Measurements from ENCODE around the gene BLOC1S6.
"Not testable (repeated sequence)": the region's sequence is repeated elsewhere in the genome, so short reads cannot be mapped to it uniquely, and the experiment has no call there.

DNA sequence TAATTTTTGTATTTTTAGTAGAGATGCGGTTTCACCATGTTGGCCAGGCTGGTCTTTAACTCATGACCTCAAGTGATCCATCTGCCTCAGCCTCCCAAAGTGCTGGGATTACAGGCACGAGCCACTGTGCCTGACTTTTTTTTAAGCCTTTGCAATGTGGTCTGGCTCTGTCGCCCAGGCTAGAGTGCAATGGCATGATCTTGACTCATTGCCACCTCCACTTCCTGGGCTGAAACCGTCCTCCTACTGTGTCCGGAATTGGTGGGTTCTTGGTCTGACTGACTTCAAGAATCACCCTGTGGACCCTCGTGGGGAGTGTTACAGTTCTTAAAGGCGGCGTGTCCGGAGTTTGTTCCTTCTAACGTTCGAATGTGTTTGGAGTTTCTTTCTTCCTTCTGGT, 62.8 kb downstream of the BLOC1S6 start:
- TF ChIP-seq, protein P1, sequence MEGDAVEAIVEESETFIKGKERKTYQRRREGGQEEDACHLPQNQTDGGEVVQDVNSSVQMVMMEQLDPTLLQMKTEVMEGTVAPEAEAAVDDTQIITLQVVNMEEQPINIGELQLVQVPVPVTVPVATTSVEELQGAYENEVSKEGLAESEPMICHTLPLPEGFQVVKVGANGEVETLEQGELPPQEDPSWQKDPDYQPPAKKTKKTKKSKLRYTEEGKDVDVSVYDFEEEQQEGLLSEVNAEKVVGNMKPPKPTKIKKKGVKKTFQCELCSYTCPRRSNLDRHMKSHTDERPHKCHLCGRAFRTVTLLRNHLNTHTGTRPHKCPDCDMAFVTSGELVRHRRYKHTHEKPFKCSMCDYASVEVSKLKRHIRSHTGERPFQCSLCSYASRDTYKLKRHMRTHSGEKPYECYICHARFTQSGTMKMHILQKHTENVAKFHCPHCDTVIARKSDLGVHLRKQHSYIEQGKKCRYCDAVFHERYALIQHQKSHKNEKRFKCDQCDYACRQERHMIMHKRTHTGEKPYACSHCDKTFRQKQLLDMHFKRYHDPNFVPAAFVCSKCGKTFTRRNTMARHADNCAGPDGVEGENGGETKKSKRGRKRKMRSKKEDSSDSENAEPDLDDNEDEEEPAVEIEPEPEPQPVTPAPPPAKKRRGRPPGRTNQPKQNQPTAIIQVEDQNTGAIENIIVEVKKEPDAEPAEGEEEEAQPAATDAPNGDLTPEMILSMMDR (IDR thresholded peaks at IDR 0.05) = not testable (repeated sequence)
- TF ChIP-seq, protein P2, sequence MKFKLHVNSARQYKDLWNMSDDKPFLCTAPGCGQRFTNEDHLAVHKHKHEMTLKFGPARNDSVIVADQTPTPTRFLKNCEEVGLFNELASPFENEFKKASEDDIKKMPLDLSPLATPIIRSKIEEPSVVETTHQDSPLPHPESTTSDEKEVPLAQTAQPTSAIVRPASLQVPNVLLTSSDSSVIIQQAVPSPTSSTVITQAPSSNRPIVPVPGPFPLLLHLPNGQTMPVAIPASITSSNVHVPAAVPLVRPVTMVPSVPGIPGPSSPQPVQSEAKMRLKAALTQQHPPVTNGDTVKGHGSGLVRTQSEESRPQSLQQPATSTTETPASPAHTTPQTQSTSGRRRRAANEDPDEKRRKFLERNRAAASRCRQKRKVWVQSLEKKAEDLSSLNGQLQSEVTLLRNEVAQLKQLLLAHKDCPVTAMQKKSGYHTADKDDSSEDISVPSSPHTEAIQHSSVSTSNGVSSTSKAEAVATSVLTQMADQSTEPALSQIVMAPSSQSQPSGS (CRISPR knock-in tag; IDR thresholded peaks at IDR 0.05; ENCODE audit: borderline replicate concordance, low read depth) = not testable (repeated sequence)
- TF ChIP-seq ATF1 (CRISPR knock-in tag; IDR thresholded peaks at IDR 0.05); NR3C1 (CRISPR knock-in tag; conservative IDR thresholded peaks at IDR 0.05; ENCODE audit: low read depth); SMAD3 (CRISPR knock-in tag; IDR thresholded peaks at IDR 0.05; ENCODE audit: borderline replicate concordance); ZBTB21 (CRISPR knock-in tag; IDR thresholded peaks at IDR 0.05; ENCODE audit: borderline replicate concordance); FOXP1 (CRISPR knock-in tag; IDR thresholded peaks at IDR 0.05; ENCODE audit: borderline replicate concordance); CREM (CRISPR knock-in tag; IDR thresholded peaks at IDR 0.05): not testable (repeated sequence)
- TF ChIP-seq, protein P3, sequence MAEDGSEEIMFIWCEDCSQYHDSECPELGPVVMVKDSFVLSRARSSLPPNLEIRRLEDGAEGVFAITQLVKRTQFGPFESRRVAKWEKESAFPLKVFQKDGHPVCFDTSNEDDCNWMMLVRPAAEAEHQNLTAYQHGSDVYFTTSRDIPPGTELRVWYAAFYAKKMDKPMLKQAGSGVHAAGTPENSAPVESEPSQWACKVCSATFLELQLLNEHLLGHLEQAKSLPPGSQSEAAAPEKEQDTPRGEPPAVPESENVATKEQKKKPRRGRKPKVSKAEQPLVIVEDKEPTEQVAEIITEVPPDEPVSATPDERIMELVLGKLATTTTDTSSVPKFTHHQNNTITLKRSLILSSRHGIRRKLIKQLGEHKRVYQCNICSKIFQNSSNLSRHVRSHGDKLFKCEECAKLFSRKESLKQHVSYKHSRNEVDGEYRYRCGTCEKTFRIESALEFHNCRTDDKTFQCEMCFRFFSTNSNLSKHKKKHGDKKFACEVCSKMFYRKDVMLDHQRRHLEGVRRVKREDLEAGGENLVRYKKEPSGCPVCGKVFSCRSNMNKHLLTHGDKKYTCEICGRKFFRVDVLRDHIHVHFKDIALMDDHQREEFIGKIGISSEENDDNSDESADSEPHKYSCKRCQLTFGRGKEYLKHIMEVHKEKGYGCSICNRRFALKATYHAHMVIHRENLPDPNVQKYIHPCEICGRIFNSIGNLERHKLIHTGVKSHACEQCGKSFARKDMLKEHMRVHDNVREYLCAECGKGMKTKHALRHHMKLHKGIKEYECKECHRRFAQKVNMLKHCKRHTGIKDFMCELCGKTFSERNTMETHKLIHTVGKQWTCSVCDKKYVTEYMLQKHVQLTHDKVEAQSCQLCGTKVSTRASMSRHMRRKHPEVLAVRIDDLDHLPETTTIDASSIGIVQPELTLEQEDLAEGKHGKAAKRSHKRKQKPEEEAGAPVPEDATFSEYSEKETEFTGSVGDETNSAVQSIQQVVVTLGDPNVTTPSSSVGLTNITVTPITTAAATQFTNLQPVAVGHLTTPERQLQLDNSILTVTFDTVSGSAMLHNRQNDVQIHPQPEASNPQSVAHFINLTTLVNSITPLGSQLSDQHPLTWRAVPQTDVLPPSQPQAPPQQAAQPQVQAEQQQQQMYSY (CRISPR knock-in tag; IDR thresholded peaks at IDR 0.05) = not testable (repeated sequence)
- TF ChIP-seq, protein P4, sequence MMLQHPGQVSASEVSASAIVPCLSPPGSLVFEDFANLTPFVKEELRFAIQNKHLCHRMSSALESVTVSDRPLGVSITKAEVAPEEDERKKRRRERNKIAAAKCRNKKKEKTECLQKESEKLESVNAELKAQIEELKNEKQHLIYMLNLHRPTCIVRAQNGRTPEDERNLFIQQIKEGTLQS (CRISPR knock-in tag; conservative IDR thresholded peaks at IDR 0.05) = not testable (repeated sequence)

Measured in WTC11 (cell line).